MCF 10A (cell line): Measurements from ENCODE around the gene BEND3. TPM values are rescaled to one million over a fixed set of nuclear protein-coding genes. Genes with fewer than 3 reads are reported as not detected.
"Not testable (repeated sequence)": the region's sequence is repeated elsewhere in the genome, so short reads cannot be mapped to it uniquely, and the experiment has no call there.

ENCODE experiments used
- BruUV-seq: library from RNA; stranded (reverse); fragments of 400-500 nt; replicated peaks from 2 replicates; lab custom pipeline; 2021; lab: Mats Ljungman, UMichigan
- CTCF ChIA-PET: fragments of 300-600 bp; sonication (Branson Sonifier 250); formaldehyde crosslinking; extraction: SDS; loops from one replicate; lab custom pipeline; 2021; ENCODE audit warnings: antibody characterized with exemption, inconsistent platforms; lab: Yijun Ruan, JAX
- POLR2A ChIA-PET: fragments of 300-600, 350-650 bp; sonication (Branson Sonifier 250); formaldehyde crosslinking; extraction: SDS; loops from one replicate; lab custom pipeline; 2020; ENCODE audit warnings: antibody characterized with exemption, inconsistent platforms; lab: Yijun Ruan, JAX
- DNase-seq: peaks from one replicate; pipeline ENCODE4 v3.0.0-alpha.2; 2018; ENCODE audit not compliant: unreplicated experiment
- H3K27ac Mint-ChIP-seq: one replicate; pipeline ENCODE4 v1.8.0; 2022; ENCODE audit warnings: mild to moderate bottlenecking, low read depth, mixed read lengths; ENCODE audit not compliant: unreplicated experiment
- H3K27me3 Mint-ChIP-seq: one replicate; pipeline ENCODE4 v1.8.0; 2022; ENCODE audit warnings: mixed read lengths; ENCODE audit not compliant: insufficient read depth, unreplicated experiment
- H3K36me3 Mint-ChIP-seq: one replicate; pipeline ENCODE4 v1.8.0; 2022; ENCODE audit warnings: mild to moderate bottlenecking, moderate library complexity, mixed read lengths; ENCODE audit not compliant: insufficient read depth, unreplicated experiment
- H3K4me1 Mint-ChIP-seq: one replicate; pipeline ENCODE4 v1.8.0; 2022; ENCODE audit warnings: mixed read lengths; ENCODE audit not compliant: insufficient read depth, unreplicated experiment
- H3K4me3 Mint-ChIP-seq: one replicate; pipeline ENCODE4 v1.8.0; 2022; ENCODE audit warnings: mild to moderate bottlenecking, moderate library complexity, mixed read lengths; ENCODE audit not compliant: unreplicated experiment
- H3K9me3 Mint-ChIP-seq: one replicate; pipeline ENCODE4 v1.8.0; 2022; ENCODE audit warnings: mixed read lengths; ENCODE audit not compliant: unreplicated experiment
- intact Hi-C: fragments of 100-400 bp; cut with micrococcal nuclease; formaldehyde crosslinking; loops from 2 replicates; pipeline ENCODE4 v1.14.1; 2022
- total RNA-seq: library from RNA; stranded (reverse); gene quantifications from 2 replicates; pipeline ENCODE4 v1.2.3, GENCODE V29; 2022
- TF ChIP-seq, protein P1 (sequence below): fragments of 200-600 bp; IDR thresholded peaks from one replicate; pipeline ENCODE4 v1.8.0; 2022; ENCODE audit warnings: antibody characterized with exemption, mild to moderate bottlenecking; ENCODE audit not compliant: unreplicated experiment

Gene BEND3
- total RNA-seq, 1 experiment from 2014 or later, result 3.1 TPM

DNA sequence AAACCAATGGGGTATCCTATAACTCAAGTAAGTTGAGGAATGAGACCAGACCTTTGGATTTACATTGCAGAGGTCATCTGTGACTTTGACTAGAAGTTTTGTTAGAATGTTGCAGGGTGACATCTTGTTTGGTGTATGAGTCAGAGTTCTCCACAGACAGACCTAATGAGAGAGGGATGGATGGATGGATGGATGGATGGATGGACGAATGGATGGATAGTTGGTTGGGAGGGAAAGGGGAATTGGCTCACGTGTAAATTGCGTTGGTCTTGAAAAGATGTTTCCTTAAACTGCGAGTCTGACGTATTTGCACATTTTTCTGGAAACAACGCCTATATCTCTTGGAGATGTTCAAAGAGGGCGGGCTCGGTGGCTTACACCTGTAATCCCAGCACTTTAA, 88.3 kb downstream of the BEND3 start:
- no peak for DNase-seq
- Mint-ChIP-seq H3K36me3 (no peaks in the 10 kb centered on the region), H3K9me3 (no peaks in the 10 kb centered on the region), H3K4me1 (peaks cover 15% of the 10 kb centered on the region), H3K4me3 (peak overlapping the region; percentile 10), H3K27ac (no peak overlapping the region), H3K27me3 (no peaks in the 10 kb centered on the region)
- no TSS peak for BruUV-seq
- CTCF ChIA-PET, result interaction anchor here (0.6 to 2.3 kb wide), 14 partner anchors 9 to 1831 kb away, joined by 3 to 17 read pairs (median 4); no protein-coding TSS in a partner anchor
- TF ChIP-seq, protein P1, sequence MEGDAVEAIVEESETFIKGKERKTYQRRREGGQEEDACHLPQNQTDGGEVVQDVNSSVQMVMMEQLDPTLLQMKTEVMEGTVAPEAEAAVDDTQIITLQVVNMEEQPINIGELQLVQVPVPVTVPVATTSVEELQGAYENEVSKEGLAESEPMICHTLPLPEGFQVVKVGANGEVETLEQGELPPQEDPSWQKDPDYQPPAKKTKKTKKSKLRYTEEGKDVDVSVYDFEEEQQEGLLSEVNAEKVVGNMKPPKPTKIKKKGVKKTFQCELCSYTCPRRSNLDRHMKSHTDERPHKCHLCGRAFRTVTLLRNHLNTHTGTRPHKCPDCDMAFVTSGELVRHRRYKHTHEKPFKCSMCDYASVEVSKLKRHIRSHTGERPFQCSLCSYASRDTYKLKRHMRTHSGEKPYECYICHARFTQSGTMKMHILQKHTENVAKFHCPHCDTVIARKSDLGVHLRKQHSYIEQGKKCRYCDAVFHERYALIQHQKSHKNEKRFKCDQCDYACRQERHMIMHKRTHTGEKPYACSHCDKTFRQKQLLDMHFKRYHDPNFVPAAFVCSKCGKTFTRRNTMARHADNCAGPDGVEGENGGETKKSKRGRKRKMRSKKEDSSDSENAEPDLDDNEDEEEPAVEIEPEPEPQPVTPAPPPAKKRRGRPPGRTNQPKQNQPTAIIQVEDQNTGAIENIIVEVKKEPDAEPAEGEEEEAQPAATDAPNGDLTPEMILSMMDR, result no peak
- POLR2A ChIA-PET, result no interaction called here
- intact Hi-C loops, result no loop called here

DNA sequence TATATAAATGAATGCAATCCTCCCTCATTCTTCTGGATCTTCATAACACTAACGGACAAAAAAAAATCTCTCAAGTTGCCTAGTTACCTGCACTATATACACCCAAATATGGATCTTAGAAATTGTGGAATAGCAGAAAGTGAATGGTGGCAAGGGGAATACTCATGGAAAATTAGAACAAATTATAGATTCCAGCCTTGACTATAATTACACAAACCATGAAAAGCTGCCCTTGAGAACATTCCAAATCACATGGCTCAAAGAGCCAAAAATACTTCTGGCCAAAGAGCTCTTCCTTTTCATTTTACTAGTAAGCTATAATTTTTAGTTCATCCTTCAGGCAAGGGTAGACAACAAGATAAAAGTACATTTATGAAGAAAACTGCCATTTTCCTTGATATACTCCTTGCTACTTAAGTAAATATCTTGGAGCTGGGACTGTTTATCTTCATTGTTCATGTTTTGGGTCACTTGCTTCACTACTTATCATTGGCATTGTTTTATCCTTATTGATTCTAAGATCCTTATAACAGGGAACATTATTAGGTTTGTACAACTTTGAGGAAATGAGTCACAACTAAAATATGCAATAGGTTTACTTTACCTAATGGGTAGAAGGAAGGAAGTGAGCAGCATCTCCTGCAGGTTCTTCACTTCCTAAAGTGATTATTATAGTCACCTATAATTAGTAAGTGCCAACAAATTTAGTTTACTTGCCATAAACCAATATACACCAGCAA, 93.7 kb downstream of the BEND3 start:
- ChIA-PET CTCF (no interaction called here), POLR2A (interaction anchor here (0.5 to 0.6 kb wide), 2 partner anchors 437 to 511 kb away, joined by 3 to 4 read pairs; no protein-coding TSS in a partner anchor)
- Mint-ChIP-seq H3K27ac (no peak overlapping the region), H3K4me1 (peaks cover 7% of the 10 kb centered on the region), H3K4me3 (no peak overlapping the region), H3K27me3 (no peaks in the 10 kb centered on the region), H3K9me3 (no peaks in the 10 kb centered on the region), H3K36me3 (no peaks in the 10 kb centered on the region)
- BruUV-seq, result no TSS peak
- DNase-seq, result no peak
- TF ChIP-seq, protein P1, result no peak
- intact Hi-C loops, result no loop called here

DNA sequence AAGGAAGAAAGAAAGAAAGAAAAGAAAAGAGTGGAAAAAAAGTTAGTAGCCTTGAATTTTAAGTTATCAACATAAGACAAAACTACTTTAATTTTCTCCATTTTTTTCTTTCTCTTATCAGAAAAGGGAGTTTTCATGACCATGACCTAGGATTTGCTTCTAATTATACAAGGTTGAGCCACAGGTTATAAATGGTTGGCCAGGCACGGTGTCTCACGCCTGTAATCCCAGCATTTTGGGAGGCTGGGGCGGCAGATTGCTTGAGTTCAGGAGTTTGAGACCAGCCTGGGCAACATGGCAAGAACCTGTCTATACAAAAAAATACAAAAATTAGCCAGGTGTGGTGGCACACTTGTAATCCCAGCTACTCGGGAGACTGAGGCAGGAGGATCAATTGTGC, 95.1 kb downstream of the BEND3 start:
- Mint-ChIP-seq H3K27me3 (no peaks in the 10 kb centered on the region), H3K27ac (no peak overlapping the region), H3K9me3 (no peaks in the 10 kb centered on the region), H3K4me1 (peaks cover 7% of the 10 kb centered on the region), H3K4me3 (no peak overlapping the region), H3K36me3 (no peaks in the 10 kb centered on the region)
- no TSS peak for BruUV-seq
- ChIA-PET CTCF (no interaction called here), POLR2A (no interaction called here)
- intact Hi-C loops, result no loop called here
- DNase-seq, result no peak
- TF ChIP-seq, protein P1, result no peak

DNA sequence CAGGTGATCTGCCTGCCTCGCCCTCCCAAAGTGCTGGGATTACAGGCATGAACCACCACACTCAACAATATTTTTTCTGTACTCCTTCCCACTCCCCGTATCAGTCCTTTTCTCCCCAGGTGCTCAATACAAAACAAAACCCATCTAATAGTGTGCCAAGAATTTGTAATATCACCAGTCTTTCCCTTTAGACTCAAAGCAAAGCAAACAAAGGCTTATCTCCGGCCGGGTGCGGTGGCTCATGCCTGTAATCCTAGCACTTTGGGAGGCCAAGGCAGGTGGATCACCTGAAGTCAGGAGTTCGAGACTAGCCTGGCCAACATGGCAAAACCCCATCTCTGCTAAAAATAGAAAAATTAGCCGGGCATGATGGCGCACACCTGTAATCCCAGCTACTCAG, 95.7 kb downstream of the BEND3 start:
- H3K36me3 Mint-ChIP-seq, H3K4me3 Mint-ChIP-seq, CTCF ChIA-PET, DNase-seq, BruUV-seq, H3K27ac Mint-ChIP-seq, intact Hi-C loops, H3K27me3 Mint-ChIP-seq, H3K4me1 Mint-ChIP-seq, POLR2A ChIA-PET, H3K9me3 Mint-ChIP-seq: not testable (repeated sequence)
